NCI-H2107 (cell line): ENCODE measurements around the gene PTOV1.
A peak's percentile ranks its signal among the peaks of the same experiment; 100 is the strongest.
"Not testable (repeated sequence)": the region's sequence is repeated elsewhere in the genome, so short reads cannot be mapped to it uniquely, and the experiment has no call there.

ENCODE experiments used
- DNase-seq: peaks from one replicate; lab custom pipeline; 2025; lab: John Stamatoyannopoulos, UW

The PTOV1 gene

DNA sequence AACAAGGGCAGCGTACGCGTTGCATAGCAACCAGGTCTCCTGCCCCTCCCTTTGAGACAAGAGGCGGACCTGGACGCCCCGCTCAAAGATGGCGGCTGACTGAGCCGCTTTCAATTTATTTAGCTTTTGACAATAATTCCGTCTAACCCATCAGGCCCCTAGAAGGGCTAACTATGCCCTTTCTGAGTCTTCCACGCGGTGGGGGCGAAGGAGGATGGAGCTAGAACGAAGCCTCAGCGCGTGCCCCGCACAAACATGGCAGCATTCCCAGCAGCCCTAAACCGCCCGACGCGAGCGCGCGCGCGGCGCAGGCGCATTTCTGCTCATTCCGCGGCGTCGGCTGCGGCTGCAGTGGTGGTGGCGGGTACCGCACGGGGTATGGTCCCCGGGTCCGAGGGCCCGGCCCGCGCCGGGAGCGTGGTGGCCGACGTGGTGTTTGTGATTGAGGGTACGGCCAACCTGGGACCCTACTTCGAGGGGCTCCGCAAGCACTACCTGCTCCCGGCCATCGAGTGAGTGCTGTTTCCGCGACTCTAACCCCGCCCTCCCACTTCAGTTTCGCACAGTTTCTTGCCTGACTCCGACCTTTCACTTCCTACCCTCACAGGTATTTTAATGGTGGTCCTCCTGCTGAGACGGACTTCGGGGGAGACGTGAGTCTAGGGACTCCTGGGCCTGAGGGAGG lies 32.9 kb upstream of the PTOV1 start, which contains the start of gene MED25:
MED25 (plus strand) TSS at position 326 of the 685 bp plus-strand sequence; CDS start at position 379, 53 bp downstream.
- peak; percentile 62 for DNase-seq

DNA sequence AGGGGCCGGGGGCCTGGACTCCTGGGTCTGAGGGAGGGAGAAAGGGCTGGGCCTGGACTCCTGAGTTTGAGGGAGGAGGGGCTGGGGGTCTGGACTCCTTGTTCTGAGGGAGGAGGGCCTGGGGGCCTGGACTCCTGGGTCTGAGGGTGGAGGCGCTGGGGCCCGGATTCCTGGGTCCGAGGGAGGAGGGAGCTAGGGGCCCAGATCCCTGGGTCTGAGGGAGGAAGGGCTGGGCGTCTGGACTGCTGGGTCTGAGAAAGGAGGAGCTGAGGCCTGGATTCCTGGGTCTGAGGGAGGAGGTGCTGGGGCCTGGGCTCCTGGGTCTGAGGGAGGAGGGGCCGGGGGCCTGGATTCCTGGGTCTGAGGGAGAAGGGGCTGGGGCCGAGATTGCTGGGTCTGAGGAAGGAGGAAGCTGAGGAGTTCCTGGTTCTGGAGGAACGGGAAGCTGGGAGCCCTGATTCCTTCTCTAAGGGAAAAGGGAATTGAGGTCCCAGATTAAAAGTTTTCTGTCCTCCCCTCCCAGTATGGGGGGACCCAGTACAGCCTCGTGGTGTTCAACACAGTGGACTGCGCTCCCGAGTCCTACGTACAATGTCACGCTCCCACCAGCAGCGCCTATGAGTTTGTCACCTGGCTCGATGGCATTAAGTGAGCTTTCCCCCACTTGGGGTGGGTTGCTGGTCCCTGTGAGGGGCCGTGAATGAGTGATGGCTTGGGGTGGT lies 32.1 kb upstream of the PTOV1 start:
- DNase-seq = no peak

DNA sequence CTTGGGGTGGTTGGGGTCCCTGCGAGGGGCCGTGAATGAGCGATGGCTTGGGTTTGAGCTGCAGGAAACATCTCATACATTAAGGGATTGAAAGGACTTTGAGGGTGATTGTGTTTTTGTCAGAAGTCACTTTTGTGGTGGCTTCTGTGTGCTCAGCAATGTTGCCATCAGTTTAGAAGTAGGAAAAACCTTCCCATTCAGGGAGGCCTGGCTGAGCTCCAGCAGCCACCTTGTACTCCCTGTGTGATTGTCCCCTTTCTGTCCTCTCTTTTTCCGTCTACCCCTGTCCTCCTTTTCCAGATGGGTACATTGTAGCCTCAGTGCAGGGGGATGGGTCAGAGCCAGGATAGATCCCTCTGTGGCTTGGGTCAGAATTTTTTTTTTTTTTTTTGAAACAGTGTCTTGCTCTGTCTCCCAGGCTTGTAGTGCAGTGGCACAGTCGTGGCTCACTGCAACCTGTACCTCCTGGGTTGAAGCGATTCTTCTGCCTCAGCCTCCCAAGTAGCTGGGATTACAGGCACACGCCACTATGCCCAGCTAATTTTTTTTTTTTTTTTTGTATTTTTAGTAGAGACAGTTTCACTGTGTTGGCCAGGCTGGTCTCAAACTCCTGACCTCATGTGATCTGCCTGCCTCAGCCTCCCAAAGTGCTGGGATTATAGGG lies 31.4 kb upstream of the PTOV1 start:
- DNase-seq = not testable (repeated sequence)

DNA sequence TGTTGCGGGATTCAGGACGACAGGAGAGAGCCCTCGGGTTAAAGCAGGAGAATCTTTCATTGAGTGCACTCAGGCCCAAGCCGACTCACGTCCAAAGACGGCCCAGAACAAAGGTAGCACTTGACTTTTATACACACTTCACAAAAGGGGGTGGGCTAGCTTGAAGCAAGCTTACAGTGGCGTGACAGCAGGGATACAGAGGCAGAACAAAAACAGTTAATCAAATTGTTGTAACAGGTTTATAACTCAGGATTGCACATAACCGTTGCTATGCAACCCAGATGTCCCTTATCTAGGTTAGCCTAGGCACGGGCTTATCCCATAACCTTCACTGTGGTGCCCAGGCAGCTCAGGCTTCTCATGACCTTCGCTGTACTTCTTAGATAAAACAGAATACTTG lies 30.8 kb upstream of the PTOV1 start:
- DNase-seq = peak; percentile 47

DNA sequence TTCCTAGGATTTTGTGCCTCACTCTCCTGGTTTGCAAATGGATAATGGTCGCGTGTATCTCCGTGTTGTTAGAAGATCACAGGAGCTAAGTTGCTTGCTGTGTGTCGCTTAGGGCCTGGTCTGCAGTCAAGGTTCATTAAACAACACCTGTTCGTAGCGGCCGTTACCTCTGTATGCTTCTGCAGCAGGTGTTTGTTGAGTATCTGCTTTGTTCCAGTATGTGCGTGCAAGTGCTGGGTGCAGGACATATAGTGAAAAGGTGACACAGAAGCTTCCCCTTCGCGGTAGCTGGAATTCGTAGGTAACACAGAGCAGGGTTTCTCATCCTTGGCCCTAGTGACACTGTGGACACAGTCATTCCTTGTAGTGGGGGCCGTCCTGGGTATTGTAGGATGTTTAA lies 27.5 kb upstream of the PTOV1 start:
- peak; percentile 56 for DNase-seq

DNA sequence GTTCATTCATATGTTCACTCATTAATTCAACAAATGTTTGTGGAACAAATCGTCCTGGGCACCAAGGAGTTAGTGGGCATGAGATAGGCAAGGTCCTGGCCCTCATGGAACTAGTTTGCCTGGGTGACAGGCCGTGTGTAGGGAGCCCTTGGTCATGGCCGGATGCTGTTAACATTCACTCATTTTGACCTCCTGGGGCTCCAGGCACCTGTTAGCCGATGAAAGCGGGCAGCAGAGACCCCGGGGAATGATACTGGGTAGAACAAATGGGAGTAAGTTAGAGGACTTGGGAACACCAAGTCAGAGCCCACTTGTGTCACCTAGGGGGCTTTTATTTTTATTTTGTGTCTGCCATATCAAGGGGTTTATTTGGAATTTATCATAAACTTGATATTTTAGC lies 26.3 kb upstream of the PTOV1 start:
- no peak for DNase-seq

DNA sequence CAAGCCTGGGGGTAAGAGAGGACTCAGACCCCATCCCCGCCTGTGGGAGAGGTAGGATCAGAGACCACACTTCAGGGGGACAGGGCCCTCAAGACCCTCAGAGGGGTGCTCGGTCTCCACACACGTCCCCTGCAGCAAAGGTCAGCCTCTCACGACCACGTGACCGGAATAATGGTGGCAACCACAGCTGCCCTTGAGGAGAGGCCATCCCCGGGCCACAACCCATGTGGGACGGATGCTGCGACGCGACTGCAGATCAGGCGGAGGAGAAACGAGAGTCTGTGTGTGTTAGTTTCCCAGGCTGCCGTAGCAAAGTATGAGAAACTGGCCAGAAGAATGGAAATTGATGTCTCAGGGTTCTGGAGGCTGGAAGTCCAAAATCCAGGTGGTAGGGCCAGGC lies 23.9 kb upstream of the PTOV1 start:
- no peak for DNase-seq

DNA sequence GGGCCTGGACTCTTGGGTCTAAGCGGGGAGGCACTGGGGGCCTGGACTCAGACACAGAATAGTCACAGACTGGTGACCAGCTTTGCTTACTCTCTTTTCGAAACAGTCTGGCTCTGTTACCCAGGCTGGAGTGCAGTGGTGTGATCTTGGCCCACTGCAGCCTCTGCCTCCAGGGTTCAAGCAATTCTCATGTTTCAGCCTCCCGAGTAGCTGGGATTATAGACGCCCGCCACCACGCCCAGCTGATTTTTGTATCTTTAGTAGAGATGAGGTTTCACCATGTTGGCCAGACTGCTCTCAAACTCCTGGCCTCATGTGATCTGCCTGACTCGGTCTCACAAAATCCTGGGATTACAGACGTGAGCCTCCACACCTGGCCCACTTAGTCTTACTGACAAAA lies 21.8 kb upstream of the PTOV1 start:
- no peak for DNase-seq

DNA sequence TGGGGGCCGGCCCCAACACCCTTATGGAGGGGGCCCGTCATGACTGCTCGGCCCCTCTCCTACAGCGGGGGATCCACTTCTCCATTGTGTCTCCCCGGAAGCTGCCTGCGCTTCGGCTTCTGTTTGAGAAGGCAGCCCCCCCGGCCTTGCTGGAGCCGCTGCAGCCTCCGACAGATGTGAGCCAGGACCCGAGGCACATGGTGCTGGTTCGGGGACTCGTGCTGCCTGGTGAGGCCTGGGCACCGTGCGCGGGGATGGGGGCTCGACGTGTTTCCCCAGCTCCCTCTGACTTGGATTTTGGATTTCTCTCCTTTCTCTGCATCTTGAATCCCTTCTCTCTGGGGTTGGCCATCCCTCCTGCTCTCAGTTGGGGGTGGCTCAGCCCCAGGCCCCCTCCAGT lies 21.2 kb upstream of the PTOV1 start:
- no peak for DNase-seq

DNA sequence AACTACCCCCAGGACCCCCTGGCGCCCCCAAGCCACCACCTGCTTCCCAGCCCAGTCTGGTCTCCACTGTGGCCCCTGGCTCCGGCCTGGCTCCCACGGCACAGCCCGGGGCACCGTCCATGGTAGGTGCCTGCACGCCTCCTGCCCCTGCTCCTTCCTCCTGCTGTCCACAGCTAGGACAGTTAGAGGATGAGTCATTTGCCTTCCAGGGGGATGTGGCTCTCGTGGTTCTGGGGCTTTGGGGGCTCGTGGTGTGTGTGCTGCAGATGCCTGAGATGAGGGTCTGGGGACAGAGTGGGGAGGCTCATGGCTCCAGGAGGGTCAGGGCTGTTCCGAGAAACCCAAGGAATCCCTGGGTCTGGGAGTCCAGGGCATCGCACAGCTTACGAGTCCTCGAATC lies 20.2 kb upstream of the PTOV1 start:
- no peak for DNase-seq

DNA sequence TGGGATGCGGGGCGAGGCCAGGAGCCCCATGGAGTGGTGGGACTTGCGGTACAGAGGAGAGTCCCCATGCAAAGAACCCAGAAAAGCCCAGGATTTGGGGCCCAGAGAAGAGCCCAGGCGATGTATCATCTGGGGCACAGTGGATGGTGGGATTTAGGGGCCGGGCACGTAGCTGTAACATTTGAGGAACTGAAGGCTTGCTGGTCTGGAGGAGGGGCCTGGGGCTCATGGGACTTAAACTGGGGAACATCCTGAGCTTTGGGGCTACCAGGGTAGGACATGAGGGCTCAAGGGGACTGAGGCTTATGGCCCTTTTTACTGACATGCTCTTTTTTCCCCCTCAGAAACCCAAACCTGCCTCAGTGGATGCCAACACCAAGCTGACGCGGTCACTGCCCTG lies 19.4 kb upstream of the PTOV1 start:
- DNase-seq = no peak

DNA sequence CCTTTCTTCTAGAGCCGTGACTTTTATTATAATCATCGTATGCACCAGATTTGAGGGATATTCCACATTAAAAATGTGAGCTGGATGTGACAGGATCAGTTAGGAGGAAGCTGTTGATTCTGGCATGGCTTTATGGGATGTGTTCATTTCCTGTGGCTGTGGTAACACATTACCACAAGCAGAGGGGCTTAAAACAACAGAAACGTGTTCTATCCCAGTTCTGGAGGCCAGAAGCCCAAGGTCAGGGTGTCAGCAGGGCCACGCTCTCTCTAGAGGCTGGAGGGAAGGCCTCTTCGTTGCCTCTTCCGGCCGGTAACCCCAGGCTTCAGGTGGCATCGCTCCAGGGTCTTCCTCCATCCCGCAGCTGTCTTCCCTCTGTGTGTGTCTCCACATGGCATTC lies 18.4 kb upstream of the PTOV1 start:
- no peak for DNase-seq

DNA sequence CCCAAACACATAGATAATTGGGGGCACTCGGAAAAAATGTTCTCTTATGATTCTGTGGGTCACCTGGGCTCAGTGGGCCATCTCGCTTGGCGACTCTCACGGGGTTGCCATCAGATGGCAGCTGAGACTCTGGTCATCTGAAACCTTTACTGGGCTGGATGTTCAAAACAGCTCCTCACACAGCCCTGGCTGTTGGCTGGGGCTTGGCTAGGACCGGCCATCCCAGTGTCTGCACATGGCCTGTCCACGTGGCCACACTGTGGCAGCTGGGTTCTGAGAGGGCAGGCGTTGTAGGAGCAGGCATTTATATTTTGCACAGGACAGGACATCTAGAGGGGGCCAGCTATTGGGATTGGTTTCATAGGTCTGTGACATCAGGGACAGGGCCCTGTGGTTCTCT lies 17.4 kb upstream of the PTOV1 start:
- no peak for DNase-seq

DNA sequence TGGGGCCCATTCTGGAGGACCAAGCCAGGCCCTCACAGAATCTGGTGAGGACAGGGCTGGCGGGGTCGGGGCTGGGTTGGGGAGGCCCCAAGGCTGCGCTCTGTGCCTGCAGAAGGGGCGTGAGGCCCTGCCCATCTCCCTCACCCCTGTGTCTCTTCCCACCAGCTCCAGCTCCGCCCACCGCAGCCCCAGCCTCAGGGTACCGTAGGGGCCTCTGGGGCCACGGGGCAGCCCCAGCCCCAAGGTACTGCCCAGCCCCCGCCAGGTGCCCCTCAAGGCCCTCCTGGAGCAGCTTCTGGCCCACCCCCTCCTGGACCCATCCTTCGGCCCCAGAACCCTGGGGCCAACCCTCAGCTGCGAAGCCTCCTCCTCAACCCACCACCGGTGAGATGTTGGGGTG lies 15.4 kb upstream of the PTOV1 start:
- DNase-seq = no peak

DNA sequence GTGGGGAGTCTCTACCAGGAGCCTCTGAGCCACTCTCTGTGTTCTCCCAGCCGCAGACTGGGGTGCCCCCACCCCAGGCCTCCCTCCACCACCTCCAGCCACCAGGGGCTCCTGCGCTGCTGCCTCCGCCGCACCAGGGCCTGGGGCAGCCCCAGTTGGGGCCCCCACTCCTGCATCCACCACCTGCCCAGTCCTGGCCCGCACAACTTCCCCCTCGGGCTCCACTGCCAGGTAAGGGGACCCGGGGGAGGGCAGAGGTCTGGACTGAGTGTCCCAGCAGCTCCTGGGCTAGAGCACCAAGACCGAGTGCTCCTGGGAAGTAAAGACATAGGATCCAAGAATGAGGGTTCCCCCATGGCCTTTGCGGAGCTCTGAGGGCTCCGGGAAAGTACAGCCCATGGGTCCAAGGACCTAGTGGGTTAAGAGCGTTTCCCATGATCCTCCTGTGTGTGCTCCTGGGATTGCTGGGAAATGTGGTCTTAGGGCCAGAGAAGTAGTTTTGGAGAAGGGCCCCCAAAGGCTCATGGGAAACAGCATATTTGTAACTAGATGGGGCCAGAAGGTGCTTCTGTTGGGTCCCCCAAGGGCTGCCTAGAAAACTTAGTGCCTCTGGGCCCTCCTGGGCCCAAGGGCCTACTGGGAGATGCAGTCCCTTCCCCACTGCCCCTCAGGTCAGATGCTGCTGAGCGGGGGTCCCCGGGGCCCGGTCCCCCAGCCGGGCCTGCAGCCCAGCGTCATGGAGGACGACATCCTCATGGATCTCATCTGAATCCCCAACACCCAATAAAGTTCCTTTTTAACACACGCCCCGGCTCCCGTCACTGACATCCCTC lies 14.6 kb upstream of the PTOV1 start:
- no peak for DNase-seq

DNA sequence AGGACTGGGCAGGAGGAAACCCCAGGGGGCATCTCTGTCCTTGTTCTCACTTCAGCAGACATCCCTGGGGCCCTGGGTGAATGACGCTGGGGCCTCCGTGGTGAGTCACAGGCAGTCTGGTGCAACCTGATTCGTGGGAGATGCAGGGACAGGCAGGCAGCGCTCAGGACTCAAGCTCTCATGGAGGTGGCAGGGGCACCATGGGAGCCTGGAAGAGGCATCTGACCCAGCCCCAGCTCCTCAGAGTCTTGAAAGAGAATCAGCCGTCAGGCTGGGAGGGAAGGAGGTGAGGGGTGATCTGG lies 14.0 kb upstream of the PTOV1 start:
- no peak for DNase-seq

DNA sequence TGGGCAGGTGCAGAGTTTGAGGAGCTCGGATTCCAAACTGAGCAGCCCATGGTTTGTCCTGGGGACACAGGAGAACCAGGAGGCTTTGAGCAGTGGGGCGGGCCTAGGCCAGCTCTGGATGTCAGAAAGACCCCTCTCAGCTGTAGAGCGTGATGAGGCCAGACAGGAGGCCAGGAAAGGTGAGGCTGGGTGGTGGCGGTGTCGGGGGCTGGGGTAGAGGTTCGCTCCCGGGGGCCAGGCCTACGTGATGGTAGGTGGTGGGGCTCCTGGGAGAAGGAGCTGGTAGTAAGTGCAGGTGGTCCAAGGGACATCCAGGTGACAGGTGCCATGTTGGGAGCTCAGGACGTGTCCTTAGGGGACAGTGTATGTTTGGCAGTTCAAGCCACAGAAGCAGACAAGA lies 13.5 kb upstream of the PTOV1 start:
- no peak for DNase-seq

DNA sequence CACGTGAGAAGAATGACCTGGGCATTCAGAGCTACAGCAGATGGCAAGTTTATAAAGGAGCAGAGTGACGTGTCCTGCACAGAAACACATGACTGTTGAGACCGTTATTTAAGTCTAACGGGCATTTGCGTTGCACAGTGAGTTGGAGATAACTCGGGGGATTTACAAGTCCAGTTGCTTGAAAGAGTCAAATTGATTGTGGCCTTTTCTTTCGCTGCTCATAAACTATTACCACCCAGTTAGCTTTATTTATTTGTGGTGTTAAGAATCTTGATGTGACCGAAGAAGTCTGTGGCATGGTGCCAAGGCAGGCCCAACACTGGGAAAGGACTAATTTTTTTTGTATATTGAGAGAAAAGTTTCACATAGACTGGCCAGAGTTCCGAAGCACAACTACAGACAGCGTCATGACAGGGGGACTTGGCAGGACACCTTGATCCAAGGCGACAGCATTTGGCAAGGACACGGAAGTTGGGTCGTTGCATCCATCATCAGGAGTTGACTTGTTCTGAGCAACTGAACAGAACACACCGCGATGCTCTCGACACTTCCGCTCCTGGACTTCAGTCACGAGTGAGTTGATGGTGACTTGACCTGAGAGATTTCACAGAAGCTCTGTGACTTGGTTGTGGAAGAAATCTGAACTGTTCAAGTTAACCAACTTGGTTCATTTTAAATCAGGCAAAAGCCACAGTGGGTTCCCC lies 11.9 kb upstream of the PTOV1 start:
- no peak for DNase-seq

DNA sequence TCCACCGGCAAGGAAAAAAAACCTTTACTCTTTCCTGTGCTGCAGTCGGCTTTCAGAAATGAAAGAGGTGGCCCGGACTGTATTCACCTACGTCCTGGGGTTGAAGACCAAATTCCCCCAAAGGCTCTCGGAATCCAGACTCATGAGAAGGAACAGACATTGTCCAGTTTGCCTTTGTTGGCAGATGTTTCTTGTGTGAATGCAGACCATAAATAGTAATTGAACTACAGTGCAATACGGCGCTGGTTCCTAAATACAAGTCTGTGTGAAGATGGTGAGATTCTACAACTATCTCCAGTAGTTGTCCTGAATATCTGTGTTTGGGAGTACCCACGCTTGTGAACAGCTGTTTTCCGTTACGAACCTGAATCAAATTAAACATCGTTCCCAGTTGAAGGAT lies 11.2 kb upstream of the PTOV1 start:
- DNase-seq = no peak

DNA sequence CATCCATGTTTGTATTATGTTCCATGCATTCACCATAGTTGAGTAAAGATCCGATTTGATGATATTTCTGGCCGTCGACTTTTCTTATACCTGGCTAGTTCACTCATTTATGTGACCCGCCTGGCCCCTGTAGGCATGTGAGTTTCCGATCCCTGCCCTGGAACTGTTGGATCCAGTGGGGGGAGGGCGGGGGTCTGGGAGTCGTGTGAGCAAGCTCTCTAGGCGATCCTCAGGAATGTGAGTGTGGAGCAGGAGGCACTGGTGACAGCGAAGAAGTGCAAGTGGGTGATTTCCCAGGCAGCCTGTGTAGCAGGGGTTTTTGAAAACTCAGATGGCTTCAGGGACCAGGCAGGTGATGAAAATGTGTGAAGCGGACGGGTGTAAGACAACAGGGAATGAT lies 10.6 kb upstream of the PTOV1 start:
- no peak for DNase-seq

DNA sequence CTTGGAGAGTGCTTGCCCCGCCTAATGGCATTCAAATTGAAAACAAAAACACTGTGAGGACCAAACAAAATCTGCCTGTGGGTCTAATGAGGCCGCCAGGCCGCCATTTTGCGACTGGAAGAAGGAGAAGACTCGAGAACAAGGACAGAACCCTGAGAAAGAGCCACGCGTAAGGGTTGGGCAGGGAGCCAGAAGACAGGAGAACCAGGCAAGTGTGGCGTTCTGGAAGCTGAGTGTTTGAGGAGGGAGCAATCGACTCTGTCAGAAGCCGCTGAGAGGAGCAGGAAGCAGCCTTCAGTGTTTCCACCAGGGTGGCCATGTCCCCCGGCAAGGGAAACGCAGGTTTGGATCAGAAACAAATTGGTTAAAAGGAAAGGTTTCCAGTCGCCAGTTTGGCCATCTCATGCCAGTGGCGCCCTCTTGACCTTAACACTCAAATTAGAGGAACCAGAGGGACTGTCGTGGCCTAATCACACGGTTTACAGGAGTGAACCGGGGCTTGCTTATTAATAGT lies 10.2 kb upstream of the PTOV1 start:
- no peak for DNase-seq

DNA sequence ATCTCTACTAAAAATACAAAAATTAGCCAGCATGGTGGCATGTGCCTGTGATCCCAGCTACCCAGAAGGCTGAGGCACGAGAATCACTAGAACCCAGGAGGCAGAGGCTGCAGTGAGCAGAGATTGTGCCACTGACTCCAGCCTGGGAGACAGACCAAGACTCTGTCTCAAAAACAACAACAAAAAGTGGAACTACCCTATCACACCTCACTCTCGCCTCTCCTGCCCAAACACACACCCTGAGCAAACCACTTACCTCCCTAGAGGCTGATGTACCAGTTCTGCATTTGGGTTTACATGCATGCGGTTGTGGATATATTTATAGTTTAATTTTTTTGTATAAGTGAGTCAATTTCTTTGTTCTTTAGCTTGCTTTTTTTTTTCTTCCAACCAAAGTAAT lies 7.7 kb upstream of the PTOV1 start:
- no peak for DNase-seq
